ENCODE results near the gene SH3PXD2B. TPM values are rescaled to one million over a fixed set of nuclear protein-coding genes. Genes with fewer than 3 reads are reported as not detected.

SH3PXD2B gene
- total and polyA plus RNA-seq, 8 donors = 6.7 to 63.0 (median 20.5) TPM

DNA sequence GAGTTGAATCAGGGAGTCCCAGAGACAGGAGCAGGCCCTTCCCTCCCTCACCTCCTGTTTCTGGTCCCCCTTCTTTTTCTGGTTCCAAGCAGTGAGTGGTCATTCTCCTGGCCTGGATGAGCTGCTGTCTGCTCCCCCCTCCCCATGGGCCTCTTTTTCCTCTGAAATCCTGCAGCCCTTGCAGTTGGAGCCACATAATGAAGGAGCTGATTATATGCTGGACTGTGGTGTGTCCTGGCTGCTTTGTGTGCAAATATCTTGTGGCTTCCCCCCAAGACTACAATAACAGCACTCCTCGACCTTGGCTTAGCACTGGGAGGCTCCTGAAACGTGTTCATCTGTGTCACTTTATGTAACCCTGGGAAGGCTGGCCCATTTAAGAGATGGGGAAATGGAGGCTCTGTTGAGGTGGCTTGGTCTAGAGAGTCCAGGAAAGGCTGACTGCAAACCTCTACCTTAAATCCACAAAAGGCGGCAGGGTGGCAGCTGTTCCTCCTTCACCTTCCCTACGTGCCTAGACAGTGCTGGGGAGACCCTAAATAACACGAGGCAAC lies 69.2 kb downstream of the SH3PXD2B start:
- 79 to 89% (median 85%) methylated on average over 4 to 5 of the region's 5 CpGs for WGBS, 5 donors
- intact Hi-C loops (cut with DNase I; ENCODE audit: low total_unique reads) = no loop called here
- no peak for DNase-seq
- Histone ChIP-seq H3K4me3 (no peak overlapping the region), H3K9me3 (no peaks in the 10 kb centered on the region), H3K4me1 (peaks cover 13 to 45% (median 26%) of the 10 kb centered on the region in 4 donors), H3K27ac (no peak overlapping the region), H3K36me3 (peaks cover 5 to 70% (median 41%) of the 10 kb centered on the region in 4 donors), H3K27me3 (no peaks in the 10 kb centered on the region)
- TF ChIP-seq POLR2AphosphoS5 (IDR thresholded peaks at IDR 0.05) = no peak
- no peak for TF ChIP-seq EP300 (IDR thresholded peaks at IDR 0.05)
- TF ChIP-seq, protein P1, sequence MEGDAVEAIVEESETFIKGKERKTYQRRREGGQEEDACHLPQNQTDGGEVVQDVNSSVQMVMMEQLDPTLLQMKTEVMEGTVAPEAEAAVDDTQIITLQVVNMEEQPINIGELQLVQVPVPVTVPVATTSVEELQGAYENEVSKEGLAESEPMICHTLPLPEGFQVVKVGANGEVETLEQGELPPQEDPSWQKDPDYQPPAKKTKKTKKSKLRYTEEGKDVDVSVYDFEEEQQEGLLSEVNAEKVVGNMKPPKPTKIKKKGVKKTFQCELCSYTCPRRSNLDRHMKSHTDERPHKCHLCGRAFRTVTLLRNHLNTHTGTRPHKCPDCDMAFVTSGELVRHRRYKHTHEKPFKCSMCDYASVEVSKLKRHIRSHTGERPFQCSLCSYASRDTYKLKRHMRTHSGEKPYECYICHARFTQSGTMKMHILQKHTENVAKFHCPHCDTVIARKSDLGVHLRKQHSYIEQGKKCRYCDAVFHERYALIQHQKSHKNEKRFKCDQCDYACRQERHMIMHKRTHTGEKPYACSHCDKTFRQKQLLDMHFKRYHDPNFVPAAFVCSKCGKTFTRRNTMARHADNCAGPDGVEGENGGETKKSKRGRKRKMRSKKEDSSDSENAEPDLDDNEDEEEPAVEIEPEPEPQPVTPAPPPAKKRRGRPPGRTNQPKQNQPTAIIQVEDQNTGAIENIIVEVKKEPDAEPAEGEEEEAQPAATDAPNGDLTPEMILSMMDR (IDR thresholded peaks at IDR 0.05) = no peak
- TF ChIP-seq POLR2A (IDR thresholded peaks at IDR 0.05) = no peak

DNA sequence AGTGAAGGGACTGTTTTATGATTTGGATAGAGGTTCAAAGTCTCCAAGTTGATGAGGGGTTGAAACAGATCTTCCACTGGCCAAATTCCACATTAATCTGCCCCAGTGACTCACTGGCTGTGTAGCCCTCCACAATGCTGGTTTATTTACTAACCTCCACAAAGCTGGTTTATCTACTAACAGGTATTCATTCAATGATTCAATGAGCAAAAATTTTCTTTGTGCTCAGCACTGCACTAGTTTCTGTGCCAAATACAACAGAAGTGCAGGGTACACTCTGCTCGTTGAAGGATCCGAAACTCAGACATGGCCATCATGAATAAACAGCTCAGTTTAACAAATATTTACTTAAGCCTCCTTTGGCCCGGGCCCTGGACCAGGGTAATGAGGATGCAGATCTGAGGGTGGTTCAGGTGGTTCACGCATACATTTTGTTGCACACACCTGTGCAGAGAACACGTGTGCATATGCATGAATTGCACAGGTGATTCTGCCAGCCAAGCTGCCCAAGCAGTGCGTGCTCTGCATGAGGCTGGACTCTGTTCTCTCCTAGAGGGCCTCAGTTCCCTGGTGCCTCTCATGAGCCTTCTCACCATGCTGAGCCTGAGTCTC lies 71.0 kb downstream of the SH3PXD2B start:
- peak overlapping the region in 1 of 5 donors; percentile 29 for H3K27ac ChIP-seq
- H3K9me3 ChIP-seq = no peaks in the 10 kb centered on the region
- H3K27me3 ChIP-seq = no peaks in the 10 kb centered on the region
- DNase-seq = peak in 1 of 2 donors; percentile 49
- H3K4me1 ChIP-seq = peaks cover 13 to 45% (median 29%) of the 10 kb centered on the region in 4 donors
- 21 to 29% (median 29%) methylated on average over 6 of the region's 6 CpGs for WGBS, 5 donors
- TF ChIP-seq, protein P1 (IDR thresholded peaks at IDR 0.05) = peak in 1 of 7 experiments; percentile 5
- TF ChIP-seq POLR2A (IDR thresholded peaks at IDR 0.05) (no peak), POLR2AphosphoS5 (IDR thresholded peaks at IDR 0.05) (peak in 1 of 3 donors; percentile 52), EP300 (IDR thresholded peaks at IDR 0.05) (no peak)
- peaks cover 5 to 72% (median 48%) of the 10 kb centered on the region in 4 donors for H3K36me3 ChIP-seq
- intact Hi-C loops (cut with DNase I; ENCODE audit: low total_unique reads) = no loop called here
- no peak overlapping the region for H3K4me3 ChIP-seq

DNA sequence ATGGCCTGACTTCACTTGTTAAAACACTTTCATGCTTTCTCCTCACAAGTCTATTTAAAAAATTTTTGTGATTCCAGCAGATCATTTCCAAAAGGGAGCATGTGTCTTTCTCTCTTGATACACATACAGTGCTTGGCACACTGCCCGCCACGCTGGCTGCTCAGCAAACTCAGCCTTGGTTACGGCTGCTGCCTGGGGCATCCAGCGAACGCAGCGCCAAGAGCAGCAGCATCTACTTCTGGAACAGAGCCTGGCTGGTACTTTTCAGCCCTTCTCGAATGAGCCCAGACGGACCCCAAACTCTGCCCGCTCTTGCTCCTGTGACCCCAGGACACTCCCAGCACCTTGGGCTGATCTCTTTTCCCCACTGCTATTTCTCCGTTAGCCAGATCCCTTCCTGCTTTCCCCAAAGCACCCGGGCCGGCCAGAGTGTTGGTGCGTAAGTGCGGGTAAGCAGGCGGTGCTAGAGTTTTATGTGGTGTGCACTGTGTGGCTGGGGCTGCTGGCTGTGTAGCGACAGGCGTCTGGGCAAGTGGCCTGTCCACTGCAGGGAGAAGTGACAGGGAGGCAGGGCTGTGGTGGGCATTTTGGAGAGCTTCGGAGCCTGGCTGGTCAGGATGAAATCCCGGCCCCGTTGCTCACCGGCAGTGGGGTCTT lies 73.2 kb downstream of the SH3PXD2B start:
- TF ChIP-seq EP300 (IDR thresholded peaks at IDR 0.05) = no peak
- TF ChIP-seq, protein P1 (IDR thresholded peaks at IDR 0.05) = no peak
- TF ChIP-seq POLR2A (IDR thresholded peaks at IDR 0.05) = no peak
- TF ChIP-seq POLR2AphosphoS5 (IDR thresholded peaks at IDR 0.05) = no peak
- Histone ChIP-seq H3K27me3 (no peaks in the 10 kb centered on the region), H3K4me1 (peaks cover 13 to 44% (median 29%) of the 10 kb centered on the region in 4 donors), H3K36me3 (peaks cover 11 to 74% (median 55%) of the 10 kb centered on the region in 4 donors), H3K4me3 (no peak overlapping the region), H3K27ac (peak overlapping the region in 4 of 5 donors; percentile 35 to 64 (median 52)), H3K9me3 (no peaks in the 10 kb centered on the region)
- peak; percentile 52 to 86 for DNase-seq
- intact Hi-C loops (cut with DNase I; ENCODE audit: low total_unique reads) = no loop called here
- WGBS, 5 donors = 61 to 82% (median 75%) methylated on average over 20 to 21 of the region's 21 CpGs

DNA sequence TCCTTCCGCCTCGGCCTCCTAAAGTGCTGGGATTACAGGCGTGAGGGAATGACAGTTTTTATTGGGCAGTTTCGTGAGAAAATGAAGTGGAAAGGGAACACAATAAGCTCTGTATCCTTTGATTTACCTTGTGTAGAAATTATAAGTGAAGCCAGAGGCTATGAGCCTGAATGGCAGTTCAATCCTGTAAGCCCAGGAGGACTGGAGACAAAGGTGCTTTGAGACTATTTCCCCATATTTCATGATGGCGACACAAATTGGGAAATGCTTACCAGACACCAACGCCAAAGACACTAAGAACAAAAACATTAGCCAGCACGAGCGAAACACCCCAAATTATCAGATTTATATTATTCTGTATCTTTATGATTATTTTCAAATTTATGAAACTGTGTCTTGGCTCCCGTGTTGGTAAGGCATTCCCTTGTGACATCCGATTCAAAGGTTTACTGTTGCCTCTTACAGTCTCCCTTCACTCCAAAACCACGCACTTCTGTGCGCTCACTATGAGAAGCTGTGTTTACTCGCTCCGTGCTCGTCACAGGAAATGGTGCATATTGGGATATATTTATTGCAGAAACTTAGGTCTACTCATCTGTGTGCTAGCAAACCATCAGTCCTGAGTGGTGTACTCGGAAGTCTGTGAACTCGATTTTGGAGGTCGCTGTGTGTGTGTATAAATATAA lies 73.9 kb downstream of the SH3PXD2B start:
- intact Hi-C loops (cut with DNase I; ENCODE audit: low total_unique reads) = no loop called here

More for the DNA sequence above, 73.9 kb downstream of the SH3PXD2B start:
- Histone ChIP-seq H3K4me1 (peaks cover 13 to 43% (median 26%) of the 10 kb centered on the region in 4 donors), H3K27me3 (no peaks in the 10 kb centered on the region), H3K9me3 (no peaks in the 10 kb centered on the region), H3K36me3 (peaks cover 11 to 72% (median 52%) of the 10 kb centered on the region in 4 donors), H3K4me3 (no peak overlapping the region), H3K27ac (peak overlapping the region in 3 of 5 donors; percentile 42 to 64 (median 62))
- TF ChIP-seq POLR2AphosphoS5 (IDR thresholded peaks at IDR 0.05) = no peak
- no peak for TF ChIP-seq POLR2A (IDR thresholded peaks at IDR 0.05)
- TF ChIP-seq EP300 (IDR thresholded peaks at IDR 0.05) = no peak
- TF ChIP-seq, protein P1 (IDR thresholded peaks at IDR 0.05) = no peak
- DNase-seq = no peak
- WGBS, 5 donors = 71 to 86% (median 77%) methylated on average over 18 of the region's 18 CpGs

Data from stomach (tissue), 9 donors.